ENCODE data around the gene GRID1.

DNA sequence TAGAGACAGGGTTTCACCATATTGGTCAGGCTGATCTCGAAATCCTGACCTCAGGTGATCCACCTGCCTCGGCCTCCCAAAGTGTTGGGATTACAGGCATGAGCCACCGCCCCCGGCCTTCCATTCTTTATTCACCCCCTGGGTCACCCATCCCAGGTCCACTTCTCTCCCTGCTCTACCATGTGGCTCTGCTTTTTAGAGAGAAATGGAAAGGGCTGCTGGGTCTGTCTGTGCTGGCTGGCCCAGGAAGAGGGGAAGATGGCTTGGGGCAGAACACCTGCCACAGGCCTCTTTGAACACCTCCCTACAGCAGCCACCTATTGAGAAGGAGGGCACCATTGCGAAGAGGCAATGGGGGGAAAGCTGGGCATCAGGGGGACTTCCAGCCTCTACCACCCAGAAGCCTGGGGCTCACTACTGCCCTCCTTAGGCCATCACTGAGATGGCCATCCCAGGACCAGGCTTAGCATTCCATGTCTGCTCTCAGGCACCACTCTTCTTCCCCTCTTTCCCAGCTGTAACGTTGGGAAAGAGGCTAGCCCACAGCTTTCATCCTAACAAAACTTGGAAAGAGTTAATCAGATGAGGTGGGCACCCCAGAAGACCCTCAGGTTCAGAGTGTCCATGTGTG, 256.3 kb downstream of the GRID1 start:
- TF ChIP-seq POLR2A (IDR thresholded peaks at IDR 0.05), result no peak
- TF ChIP-seq, protein P1, sequence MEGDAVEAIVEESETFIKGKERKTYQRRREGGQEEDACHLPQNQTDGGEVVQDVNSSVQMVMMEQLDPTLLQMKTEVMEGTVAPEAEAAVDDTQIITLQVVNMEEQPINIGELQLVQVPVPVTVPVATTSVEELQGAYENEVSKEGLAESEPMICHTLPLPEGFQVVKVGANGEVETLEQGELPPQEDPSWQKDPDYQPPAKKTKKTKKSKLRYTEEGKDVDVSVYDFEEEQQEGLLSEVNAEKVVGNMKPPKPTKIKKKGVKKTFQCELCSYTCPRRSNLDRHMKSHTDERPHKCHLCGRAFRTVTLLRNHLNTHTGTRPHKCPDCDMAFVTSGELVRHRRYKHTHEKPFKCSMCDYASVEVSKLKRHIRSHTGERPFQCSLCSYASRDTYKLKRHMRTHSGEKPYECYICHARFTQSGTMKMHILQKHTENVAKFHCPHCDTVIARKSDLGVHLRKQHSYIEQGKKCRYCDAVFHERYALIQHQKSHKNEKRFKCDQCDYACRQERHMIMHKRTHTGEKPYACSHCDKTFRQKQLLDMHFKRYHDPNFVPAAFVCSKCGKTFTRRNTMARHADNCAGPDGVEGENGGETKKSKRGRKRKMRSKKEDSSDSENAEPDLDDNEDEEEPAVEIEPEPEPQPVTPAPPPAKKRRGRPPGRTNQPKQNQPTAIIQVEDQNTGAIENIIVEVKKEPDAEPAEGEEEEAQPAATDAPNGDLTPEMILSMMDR (IDR thresholded peaks at IDR 0.05), result peak in 1 of 12 donors; percentile 5
